K562 (cell line): ENCODE measurements around the gene FAAP100. TPM values are rescaled to one million over a fixed set of nuclear protein-coding genes. Genes with fewer than 3 reads are reported as not detected.

ENCODE experiments used
- ATAC-seq: fragments of 200-7000 bp; cut with Tn5 transposase; 3 replicates; pipeline ENCODE4 v1.9.1; 2020; ENCODE audit warnings: moderate library complexity
- BruUV-seq: library from RNA; stranded (reverse); fragments of 400-500 nt; replicated peaks from 2 replicates; lab custom pipeline; 2021; lab: Mats Ljungman, UMichigan
- CTCF ChIA-PET: fragments of 300-600 bp; formaldehyde crosslinking; extraction: SDS; loops from one replicate; lab custom pipeline; 2021; ENCODE audit warnings: low intra/inter-chr PET ratio; lab: Yijun Ruan, JAX
- POLR2A ChIA-PET: fragments of 300-600, 350-650 bp; sonication (Branson Sonifier 250); formaldehyde crosslinking; extraction: SDS; loops from one replicate; lab custom pipeline; 2021; ENCODE audit warnings: antibody characterized with exemption, inconsistent platforms; lab: Yijun Ruan, JAX
- DNase-seq, 4 experiments: peaks; one replicate each; pipeline versions ENCODE4 v3.0.0 to v3.0.0-alpha.2; 2011 to 2018; ENCODE audit warnings: low spot score in 3 of 4, mixed read lengths in 3 of 4; ENCODE audit errors: extremely low read depth in 1 of 4
- FAIRE-seq: peaks from 2 replicates; lab custom pipeline; 2011; peaks lifted over from hg19 to GRCh38; lab: Jason Lieb, UNC
- H2AFZ ChIP-seq: 2 replicates; pipeline ENCODE4 v1.6.0; 2011; ENCODE audit warnings: low read depth, low read length, control low read depth, inconsistent platforms
- H3K27ac ChIP-seq: fragments of 200-600 bp; 3 replicates; pipeline ENCODE4 v1.8.0; 2011; ENCODE audit warnings: low read depth, mild to moderate bottlenecking, control low read depth, inconsistent platforms, low read length, moderate library complexity, mixed read lengths; ENCODE audit errors: extremely low read depth
- H3K27me3 ChIP-seq, 2 experiments: fragments of 300-600 bp in 1 of 2; 2 replicates in 1 of 2; 3 replicates in 1 of 2; pipeline versions ENCODE4 v1.6.0 to v1.8.0; 2011; ENCODE audit warnings: inconsistent platforms in 2 of 2, low read length in 2 of 2, mild to moderate bottlenecking in 1 of 2, mixed read lengths in 1 of 2, moderate library complexity in 1 of 2; ENCODE audit not compliant: control insufficient read depth in 2 of 2, insufficient read depth in 2 of 2
- H3K36me3 ChIP-seq: fragments of 300-600 bp; 3 replicates; pipeline ENCODE4 v1.8.0; 2011; ENCODE audit warnings: mild to moderate bottlenecking, low read length, inconsistent platforms; ENCODE audit not compliant: control insufficient read depth, insufficient read depth
- H3K4me1 ChIP-seq, 2 experiments: fragments of 200-600 bp in 1 of 2; replicated peaks in 1 of 2; 2 replicates in 1 of 2; 3 replicates in 1 of 2; pipeline versions ENCODE4 v1.5.1 to v1.8.0; 2011; ENCODE audit warnings: inconsistent platforms in 2 of 2, low read length in 2 of 2, mild to moderate bottlenecking in 1 of 2, mixed read lengths in 1 of 2, moderate library complexity in 1 of 2; ENCODE audit not compliant: control insufficient read depth in 2 of 2, insufficient read depth in 2 of 2
- H3K4me2 ChIP-seq: 2 replicates; pipeline ENCODE4 v1.6.1; 2011; ENCODE audit warnings: low read length, control low read depth, inconsistent platforms, mixed read lengths; ENCODE audit not compliant: insufficient read depth
- H3K4me3 ChIP-seq: fragments of 200-600 bp; sonication (generic), shearing (Covaris generic); 2 replicates; pipeline ENCODE4 v1.5.1; 2016; ENCODE audit warnings: control low read depth, inconsistent platforms
- H3K79me2 ChIP-seq: fragments of 200-600 bp; 3 replicates; pipeline ENCODE4 v1.8.0; 2011; ENCODE audit warnings: low read length, inconsistent platforms; ENCODE audit not compliant: control insufficient read depth, insufficient read depth
- H3K9ac ChIP-seq, 2 experiments: 2 replicates each; pipeline versions ENCODE4 v1.6.0 to v1.6.1; 2011; ENCODE audit warnings: low read depth in 2 of 2, low read length in 2 of 2, control low read depth in 1 of 2, inconsistent platforms in 1 of 2, mild to moderate bottlenecking in 1 of 2, mixed read lengths in 1 of 2; ENCODE audit not compliant: insufficient read depth in 1 of 2
- H3K9me1 ChIP-seq: one replicate; pipeline ENCODE4 v1.6.0; 2011; ENCODE audit warnings: inconsistent platforms, mild to moderate bottlenecking, low read length, moderate library complexity; ENCODE audit not compliant: control insufficient read depth, insufficient read depth
- H3K9me3 ChIP-seq: replicated peaks from 2 replicates; pipeline ENCODE4 v1.5.1; 2011; ENCODE audit warnings: low read depth, low read length, inconsistent platforms; ENCODE audit not compliant: control insufficient read depth, insufficient read depth
- H4K20me1 ChIP-seq: replicated peaks from 2 replicates; pipeline ENCODE4 v1.6.1; 2011; ENCODE audit warnings: low read length, inconsistent platforms, mixed read lengths; ENCODE audit not compliant: control insufficient read depth, insufficient read depth
- C11orf30 ChIP-seq: fragments of 450-650 bp; IDR thresholded peaks from 2 replicates; pipeline ENCODE4 v1.6.1; 2016; ENCODE audit warnings: low read depth, mild to moderate bottlenecking
- CBX5 ChIP-seq: IDR thresholded peaks from 2 replicates; pipeline ENCODE4 v1.6.1; 2014; ENCODE audit warnings: low read depth, borderline replicate concordance
- CEBPB ChIP-seq: fragments of 450-650 bp; IDR thresholded peaks from 2 replicates; pipeline ENCODE4 v1.6.1; 2016; ENCODE audit warnings: missing genetic modification characterization, missing compliant biosample characterization
- HDAC6 ChIP-seq: IDR thresholded peaks from 2 replicates; pipeline ENCODE4 v1.6.1; 2012; ENCODE audit warnings: low read depth, mild to moderate bottlenecking, control low read depth, inconsistent platforms, low read length, moderate library complexity
- KDM1A ChIP-seq, 2 experiments: fragments of 450-650 bp; IDR thresholded peaks; 2 replicates each; pipeline ENCODE4 v1.6.1; 2016; ENCODE audit warnings: mild to moderate bottlenecking in 2 of 2
- MTA3 ChIP-seq: fragments of 450-650 bp; formaldehyde crosslinking; IDR thresholded peaks from 2 replicates; pipeline ENCODE4 v1.6.1; 2017; ENCODE audit warnings: mild to moderate bottlenecking, borderline replicate concordance
- NR1H2 ChIP-seq: sonication (generic); formaldehyde crosslinking; IDR thresholded peaks from 2 replicates; pipeline ENCODE4 v1.4.0; 2020; ENCODE audit warnings: mild to moderate bottlenecking, missing genetic modification reagents
- POLR2B ChIP-seq: fragments of 450-650 bp; IDR thresholded peaks from 2 replicates; pipeline ENCODE4 v1.6.1; 2018; ENCODE audit warnings: low read depth; ENCODE audit not compliant: partially characterized antibody
- RBM14 ChIP-seq: fragments of 200-400 bp; formaldehyde crosslinking; IDR thresholded peaks from 2 replicates; pipeline ENCODE4 v1.6.1; 2018; ENCODE audit warnings: low read depth, mild to moderate bottlenecking, low read length, moderate library complexity, borderline replicate concordance; ENCODE audit not compliant: insufficient read depth
- RBM25 ChIP-seq: fragments of 200-400 bp; formaldehyde crosslinking; IDR thresholded peaks from 2 replicates; pipeline ENCODE4 v1.6.1; 2018; ENCODE audit warnings: low read length, low read depth, moderate library complexity; ENCODE audit not compliant: severe bottlenecking
- RHOXF2B ChIP-seq: fragments of 250-450 bp; sonication (Bioruptor Pico); conservative IDR thresholded peaks from 2 replicates; pipeline ENCODE4 v1.5.1; 2021
- YY1 ChIP-seq, 3 experiments: IDR thresholded peaks; 2 replicates each; pipeline ENCODE4 v1.6.1; 2011; ENCODE audit warnings: low read length in 2 of 3, mild to moderate bottlenecking in 2 of 3, moderate library complexity in 2 of 3, borderline replicate concordance in 1 of 3, control low read depth in 1 of 3, low read depth in 1 of 3; ENCODE audit not compliant: insufficient read depth in 3 of 3, insufficient replicate concordance in 2 of 3, control insufficient read depth in 1 of 3, insufficient read length in 1 of 3; ENCODE audit errors: extremely low read depth in 1 of 3
- ZC3H4 ChIP-seq: sonication (generic); formaldehyde crosslinking; IDR thresholded peaks from 2 replicates; pipeline ENCODE4 v1.9.0; 2021; ENCODE audit warnings: missing genetic modification reagents, borderline replicate concordance
- ZFP30 ChIP-seq: fragments of 250-450 bp; sonication (Bioruptor Pico); IDR thresholded peaks from 2 replicates; pipeline ENCODE4 v1.8.0; 2022; ENCODE audit warnings: moderate library complexity, mild to moderate bottlenecking, inconsistent platforms, borderline replicate concordance
- ZNF583 ChIP-seq: fragments of 250-450 bp; sonication (Bioruptor Pico); IDR thresholded peaks from 2 replicates; pipeline ENCODE4 v1.4.0; 2020
- WGBS: fragments of 100-300 bp; shearing (Covaris generic); methylation state at CpG from one replicate; pipeline ENCODE4 v1.1.6; 2016; ENCODE audit warnings: low coverage, mixed read lengths; ENCODE audit not compliant: insufficient coverage; ENCODE audit errors: missing lambda C conversion rate; 5-methylcytosine and 5-hydroxymethylcytosine counted together
- in situ Hi-C: fragments of 300-500 bp; cut with MboI; formaldehyde crosslinking; loops from 4 replicates; pipeline ENCODE4 v1.15.0; 2018; ENCODE audit warnings: inconsistent platforms, mixed read lengths
- intact Hi-C: fragments of 100-400 bp; cut with micrococcal nuclease; formaldehyde crosslinking; loops from 2 replicates; pipeline ENCODE4 v1.14.2; 2022
- polyA plus RNA-seq, 8 experiments: library from polyadenylated mRNA; depleted of rRNA in 4 of 8; stranded (reverse) in 5 of 8; unstranded in 3 of 8; fragments of >200 nt; fragmentation: Nextera tagmentation in 2 of 8; fragmentation: Illumina TruSeq in 1 of 8; extraction: Ambion mirVana in 2 of 8; extraction: Trizol in 1 of 8; gene quantifications; 2 replicates each; pipeline versions ENCODE4 v1.2.1 to v1.2.3, GENCODE V29; 2011 to 2014; ENCODE audit warnings: inconsistent platforms in 1 of 8, missing spikeins in 1 of 8
- total RNA-seq, 7 experiments: library from RNA; depleted of rRNA in 6 of 7; stranded (reverse); fragments of >200 nt in 6 of 7; fragmentation: Illumina TruSeq in 2 of 7; extraction: Trizol in 2 of 7; gene quantifications; 2 replicates each; pipeline versions ENCODE4 v1.2.1 to v1.2.3, GENCODE V29; 2011 to 2021; ENCODE audit warnings: low replicate concordance in 1 of 7
- TF ChIP-seq, protein P1 (sequence below): fragments of 450-650 bp; IDR thresholded peaks from 2 replicates; pipeline ENCODE4 v1.7.1; 2018; ENCODE audit warnings: mild to moderate bottlenecking, low read depth; ENCODE audit not compliant: partially characterized antibody
- TF ChIP-seq, protein P2 (sequence below): fragments of 250-450 bp; sonication (Bioruptor Pico); IDR thresholded peaks from 2 replicates; pipeline ENCODE4 v1.5.0; 2020; ENCODE audit warnings: mild to moderate bottlenecking

Gene FAAP100
- total and polyA plus RNA-seq, 9 of the 15 experiments (the other 6 are each of a cell fraction or from before 2014, with no cell fraction given), result 0.31 to 51.2 (median 12.6) TPM

DNA sequence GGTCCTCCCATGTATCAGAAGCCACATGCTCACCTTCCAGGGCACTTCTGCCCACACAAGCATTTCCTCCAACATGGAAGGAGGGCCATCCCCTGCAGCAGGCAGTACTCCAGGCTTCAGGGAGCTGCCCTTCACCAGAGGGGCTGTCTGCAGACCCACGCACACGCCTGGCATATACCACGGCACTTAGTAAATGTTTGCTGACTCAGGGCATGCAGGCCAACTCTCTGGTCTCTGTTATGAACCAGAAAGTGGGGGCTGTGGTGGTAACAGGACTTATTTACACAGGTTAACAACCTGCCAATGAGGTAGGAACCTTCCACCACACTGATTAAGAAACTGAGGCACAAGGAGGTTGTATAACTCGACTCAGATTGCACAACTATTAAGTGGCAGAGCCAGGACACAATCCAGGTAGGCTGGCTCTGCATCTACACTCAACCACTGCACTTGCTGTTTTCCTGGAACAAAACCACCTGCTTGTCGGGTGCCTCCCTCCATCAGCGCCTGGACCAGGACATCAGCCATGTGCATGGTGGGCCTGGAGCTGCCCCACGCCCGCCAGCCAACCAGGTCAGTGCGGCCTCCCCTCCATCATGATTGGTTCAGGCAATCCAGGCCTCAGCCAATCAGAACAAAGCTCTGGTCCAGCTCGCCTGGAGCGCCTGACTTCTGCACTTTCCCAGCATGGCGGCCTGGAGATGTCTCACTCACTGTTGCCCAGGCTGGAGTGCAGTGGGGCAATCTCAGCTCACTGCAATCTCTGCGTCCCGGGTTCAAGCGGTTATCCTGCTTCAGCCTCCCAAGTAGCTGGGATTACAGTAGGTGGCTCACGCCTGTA is 58.7 kb downstream of the FAAP100 start:
- DNase-seq (peak; percentile 82 to 94 (median 92)), ATAC-seq (peak; percentile 91), FAIRE-seq (peak; percentile 79)
- in situ Hi-C loops (no loop called here), intact Hi-C loops (no loop called here)
- H3K9me1 ChIP-seq, result no peaks in the 10 kb centered on the region
- WGBS, result 34% methylated on average over 16 of the region's 16 CpGs
- H3K4me2 ChIP-seq, result peak overlapping the region; percentile 1; the same call in 1 of the 2 replicates
- ChIA-PET POLR2A (interaction anchor here (0.6 to 4.3 kb wide), 6 partner anchors 14 to 179 kb away, joined by 3 to 46 read pairs (median 3); partner anchors contain the start of gene ACTG1), CTCF (no interaction called here)
- no peaks in the 10 kb centered on the region for H3K27me3 ChIP-seq
- H3K79me2 ChIP-seq, result peaks cover 2% of the 10 kb centered on the region; the same call in 1 of the 3 replicates
- H3K9me3 ChIP-seq, result no peaks in the 10 kb centered on the region
- no peak overlapping the region for H3K4me3 ChIP-seq
- no peaks in the 10 kb centered on the region for H3K36me3 ChIP-seq
- H3K9ac ChIP-seq, result peak overlapping the region in 1 of 2 experiments; percentile 23; a peak in 1 of 4 replicates
- H3K4me1 ChIP-seq, result peaks cover 3 to 37% of the 10 kb centered on the region in 2 experiments; a peak in 4 of 5 replicates
- no peaks in the 10 kb centered on the region for H4K20me1 ChIP-seq
- peak overlapping the region; percentile 76 for H2AFZ ChIP-seq
- H3K27ac ChIP-seq, result no peak overlapping the region
- BruUV-seq, result no TSS peak
- TF ChIP-seq NR1H2 (CRISPR knock-in tag), result no peak
- no peak for TF ChIP-seq RBM14
- no peak for TF ChIP-seq ZNF583 (CRISPR knock-in tag)
- no peak for TF ChIP-seq HDAC6
- no peak for TF ChIP-seq ZC3H4 (CRISPR knock-in tag)
- TF ChIP-seq, protein P1, sequence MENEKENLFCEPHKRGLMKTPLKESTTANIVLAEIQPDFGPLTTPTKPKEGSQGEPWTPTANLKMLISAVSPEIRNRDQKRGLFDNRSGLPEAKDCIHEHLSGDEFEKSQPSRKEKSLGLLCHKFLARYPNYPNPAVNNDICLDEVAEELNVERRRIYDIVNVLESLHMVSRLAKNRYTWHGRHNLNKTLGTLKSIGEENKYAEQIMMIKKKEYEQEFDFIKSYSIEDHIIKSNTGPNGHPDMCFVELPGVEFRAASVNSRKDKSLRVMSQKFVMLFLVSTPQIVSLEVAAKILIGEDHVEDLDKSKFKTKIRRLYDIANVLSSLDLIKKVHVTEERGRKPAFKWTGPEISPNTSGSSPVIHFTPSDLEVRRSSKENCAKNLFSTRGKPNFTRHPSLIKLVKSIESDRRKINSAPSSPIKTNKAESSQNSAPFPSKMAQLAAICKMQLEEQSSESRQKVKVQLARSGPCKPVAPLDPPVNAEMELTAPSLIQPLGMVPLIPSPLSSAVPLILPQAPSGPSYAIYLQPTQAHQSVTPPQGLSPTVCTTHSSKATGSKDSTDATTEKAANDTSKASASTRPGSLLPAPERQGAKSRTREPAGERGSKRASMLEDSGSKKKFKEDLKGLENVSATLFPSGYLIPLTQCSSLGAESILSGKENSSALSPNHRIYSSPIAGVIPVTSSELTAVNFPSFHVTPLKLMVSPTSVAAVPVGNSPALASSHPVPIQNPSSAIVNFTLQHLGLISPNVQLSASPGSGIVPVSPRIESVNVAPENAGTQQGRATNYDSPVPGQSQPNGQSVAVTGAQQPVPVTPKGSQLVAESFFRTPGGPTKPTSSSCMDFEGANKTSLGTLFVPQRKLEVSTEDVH, result no peak
- peak in 2 of 3 experiments; percentile 26 to 72 for TF ChIP-seq YY1 (IDR thresholded peaks at IDR 0.05; ENCODE audit: borderline replicate concordance in 1 of 3, control insufficient read depth in 1 of 3, extremely low read depth in 1 of 3, insufficient read depth in 3 of 3, insufficient read length in 1 of 3, insufficient replicate concordance in 2 of 3, low read depth in 1 of 3, low read length in 2 of 3)
- TF ChIP-seq C11orf30, result peak; percentile 46; the same call in 1 of the 2 replicates
- peak; percentile 68 for TF ChIP-seq CEBPB (tag)
- TF ChIP-seq ZFP30 (CRISPR knock-in tag), result no peak
- 0 out of 2 replicates have a peak, but pooled peaks have one; percentile 19 for TF ChIP-seq MTA3
- no peak for TF ChIP-seq CBX5
- TF ChIP-seq POLR2B, result peak; percentile 38
- TF ChIP-seq, protein P2, sequence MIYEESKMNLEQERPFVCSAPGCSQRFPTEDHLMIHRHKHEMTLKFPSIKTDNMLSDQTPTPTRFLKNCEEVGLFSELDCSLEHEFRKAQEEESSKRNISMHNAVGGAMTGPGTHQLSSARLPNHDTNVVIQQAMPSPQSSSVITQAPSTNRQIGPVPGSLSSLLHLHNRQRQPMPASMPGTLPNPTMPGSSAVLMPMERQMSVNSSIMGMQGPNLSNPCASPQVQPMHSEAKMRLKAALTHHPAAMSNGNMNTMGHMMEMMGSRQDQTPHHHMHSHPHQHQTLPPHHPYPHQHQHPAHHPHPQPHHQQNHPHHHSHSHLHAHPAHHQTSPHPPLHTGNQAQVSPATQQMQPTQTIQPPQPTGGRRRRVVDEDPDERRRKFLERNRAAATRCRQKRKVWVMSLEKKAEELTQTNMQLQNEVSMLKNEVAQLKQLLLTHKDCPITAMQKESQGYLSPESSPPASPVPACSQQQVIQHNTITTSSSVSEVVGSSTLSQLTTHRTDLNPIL (CRISPR knock-in tag), result no peak
- peak; percentile 63 for TF ChIP-seq RBM25
- peak; percentile 62 to 65 for TF ChIP-seq KDM1A (IDR thresholded peaks at IDR 0.05)
- no peak for TF ChIP-seq RHOXF2B (CRISPR knock-in tag)
